Trophoblast cell (in vitro differentiated cells and primary cell): ENCODE measurements around the gene PCNT.
A peak's percentile ranks its signal among the peaks of the same experiment; 100 is the strongest.

Experiments used
- DNase-seq, 2 donors: peaks; one replicate each; pipeline ENCODE4 v3.0.0-alpha.2; 2016
- H2AFZ ChIP-seq: 2 replicates; pipeline ENCODE4 v1.6.1; 2013; ENCODE audit warnings: low read length, moderate library complexity, mild to moderate bottlenecking; ENCODE audit not compliant: insufficient read depth, poor library complexity
- H2AK5ac ChIP-seq: 2 replicates; pipeline ENCODE4 v1.6.1; 2013; ENCODE audit warnings: mild to moderate bottlenecking, low read length
- H2BK120ac ChIP-seq: 2 replicates; pipeline ENCODE4 v1.6.1; 2013; ENCODE audit warnings: low read length, mild to moderate bottlenecking, moderate library complexity; ENCODE audit not compliant: insufficient read depth, poor library complexity
- H2BK12ac ChIP-seq: 2 replicates; pipeline ENCODE4 v1.6.1; 2013; ENCODE audit warnings: mild to moderate bottlenecking, low read length, moderate library complexity
- H2BK5ac ChIP-seq: 2 replicates; pipeline ENCODE4 v1.6.1; 2013; ENCODE audit warnings: low read length, low read depth, moderate library complexity, mild to moderate bottlenecking; ENCODE audit not compliant: poor library complexity
- H3K14ac ChIP-seq: 2 replicates; pipeline ENCODE4 v1.6.1; 2013; ENCODE audit warnings: mild to moderate bottlenecking, low read length
- H3K18ac ChIP-seq: 2 replicates; pipeline ENCODE4 v1.6.1; 2013; ENCODE audit warnings: mild to moderate bottlenecking, low read length
- H3K23ac ChIP-seq: 2 replicates; pipeline ENCODE4 v1.6.1; 2013; ENCODE audit warnings: low read length
- H3K27ac ChIP-seq: 2 replicates; pipeline ENCODE4 v1.5.1; 2013; ENCODE audit warnings: low read depth, mild to moderate bottlenecking, inconsistent platforms, low read length, moderate library complexity
- H3K27me3 ChIP-seq: 2 replicates; pipeline ENCODE4 v1.6.1; 2013; ENCODE audit warnings: inconsistent platforms, mild to moderate bottlenecking, low read length, moderate library complexity; ENCODE audit not compliant: insufficient read depth
- H3K36me3 ChIP-seq, 2 experiments: 1 replicate in 1 of 2; 2 replicates in 1 of 2; pipeline ENCODE4 v1.6.1; 2013; ENCODE audit warnings: low read length in 2 of 2, mild to moderate bottlenecking in 2 of 2, moderate library complexity in 1 of 2; ENCODE audit not compliant: insufficient read depth in 2 of 2, control insufficient read depth in 1 of 2
- H3K4ac ChIP-seq: 2 replicates; pipeline ENCODE4 v1.6.1; 2013; ENCODE audit warnings: low read depth, mild to moderate bottlenecking, low read length, moderate library complexity
- H3K4me1 ChIP-seq, 2 experiments: 1 replicate in 1 of 2; 2 replicates in 1 of 2; pipeline ENCODE4 v1.6.1; 2013; ENCODE audit warnings: low read length in 2 of 2, mild to moderate bottlenecking in 2 of 2, moderate library complexity in 1 of 2; ENCODE audit not compliant: insufficient read depth in 2 of 2, control insufficient read depth in 1 of 2
- H3K4me2 ChIP-seq: 2 replicates; pipeline ENCODE4 v1.6.1; 2013; ENCODE audit warnings: inconsistent platforms, mild to moderate bottlenecking, low read length, moderate library complexity
- H3K4me3 ChIP-seq: 2 replicates; pipeline ENCODE4 v1.5.1; 2013; ENCODE audit warnings: mild to moderate bottlenecking, low read depth, low read length, inconsistent platforms
- H3K79me1 ChIP-seq: one replicate; pipeline ENCODE4 v1.6.1; 2013; ENCODE audit warnings: low read length
- H3K79me2 ChIP-seq: 2 replicates; pipeline ENCODE4 v1.6.1; 2013; ENCODE audit warnings: low read length, mild to moderate bottlenecking; ENCODE audit not compliant: control insufficient read depth, insufficient read depth, poor library complexity
- H3K9ac ChIP-seq: 2 replicates; pipeline ENCODE4 v1.6.1; 2013; ENCODE audit warnings: mild to moderate bottlenecking, low read length
- H3K9me3 ChIP-seq: 2 replicates; pipeline ENCODE4 v1.6.1; 2013; ENCODE audit warnings: low read depth, mild to moderate bottlenecking, control low read depth, inconsistent platforms, low read length; ENCODE audit not compliant: insufficient read depth
- H4K12ac ChIP-seq: 2 replicates; pipeline ENCODE4 v1.6.1; 2013; ENCODE audit warnings: low read depth, mild to moderate bottlenecking, low read length, moderate library complexity
- H4K8ac ChIP-seq: 2 replicates; pipeline ENCODE4 v1.6.1; 2013; ENCODE audit warnings: low read depth, mild to moderate bottlenecking, low read length, moderate library complexity
- H4K91ac ChIP-seq: one replicate; pipeline ENCODE4 v1.6.1; 2013; ENCODE audit warnings: low read depth, mild to moderate bottlenecking, low read length, moderate library complexity
- WGBS: extraction: QIAGEN DNeasy Blood & Tissue Kit; methylation state at CpG from one replicate; pipeline ENCODE4 v1.1.7; 2013; ENCODE audit warnings: missing lambda C conversion rate; ENCODE audit not compliant: insufficient read length, insufficient coverage; ENCODE audit errors: extremely low coverage; 5-methylcytosine and 5-hydroxymethylcytosine counted together

Gene PCNT

DNA sequence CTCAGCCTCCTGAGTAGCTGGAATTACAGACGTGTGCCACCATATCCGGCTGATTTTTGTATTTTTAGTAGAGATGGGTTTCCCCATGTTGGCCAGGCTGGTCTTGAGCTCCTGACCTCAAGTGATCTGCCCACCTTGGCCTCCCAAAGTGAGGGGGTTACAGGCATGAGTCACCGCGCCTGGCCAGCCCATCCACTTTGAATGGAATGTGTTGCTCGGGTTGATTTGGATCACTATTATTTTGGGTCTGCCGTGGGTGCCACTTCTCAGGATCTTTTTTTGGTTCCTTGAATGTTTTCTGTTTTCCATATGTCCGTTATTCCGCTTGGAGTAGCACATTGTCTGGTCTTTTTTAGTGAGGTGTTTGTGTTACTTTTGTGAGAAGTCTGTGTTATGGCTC lies 17.0 kb downstream of the PCNT start:
- no CpG with 5 or more reads among the region's 8 CpGs for WGBS
- DNase-seq = no peak
- no peak overlapping the region for H3K4ac ChIP-seq

DNA sequence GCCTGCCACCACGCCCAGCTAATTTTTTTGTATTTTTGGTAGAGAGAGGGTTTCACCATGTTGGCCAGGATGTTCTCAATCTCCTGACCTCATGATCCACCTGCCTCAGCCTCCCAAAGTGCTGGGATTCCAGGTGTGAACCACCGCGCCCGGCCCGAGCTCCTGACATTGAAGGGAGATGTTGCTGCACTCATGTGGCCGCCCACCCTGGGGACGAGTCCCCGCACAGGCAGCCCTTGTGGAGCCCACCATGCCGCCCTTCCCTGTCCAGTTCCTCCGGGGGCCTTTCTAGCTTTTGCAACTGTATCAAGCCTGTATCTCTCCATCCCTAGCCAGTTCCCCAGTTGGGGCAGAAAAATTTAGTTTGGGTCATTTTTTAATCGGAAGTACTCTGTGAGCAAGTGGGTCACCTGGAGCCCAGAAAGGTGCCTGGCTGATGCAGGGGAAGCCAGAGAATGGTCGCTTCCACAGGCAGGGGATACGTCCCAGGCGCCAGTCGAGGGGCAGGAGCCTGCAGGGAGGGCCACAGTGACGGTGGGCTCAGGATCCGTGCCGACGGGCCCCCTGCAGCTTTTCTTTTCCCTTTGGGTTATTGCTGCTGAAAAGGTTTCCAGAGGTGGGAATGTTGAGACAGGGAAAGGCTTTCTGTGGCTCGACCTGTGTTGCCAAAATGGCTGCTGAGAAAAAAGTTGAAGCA lies 20.4 kb downstream of the PCNT start:
- Histone ChIP-seq H3K4me2 (no peak overlapping the region), H3K79me1 (no peaks in the 10 kb centered on the region), H2AK5ac (no peak overlapping the region), H3K79me2 (no peaks in the 10 kb centered on the region), H3K4ac (peak overlapping the region; percentile 51), H4K12ac (no peak overlapping the region), H3K4me1 (no peaks in the 10 kb centered on the region), H3K4me3 (no peak overlapping the region), H2BK5ac (no peak overlapping the region), H4K91ac (no peak overlapping the region), H4K8ac (no peak overlapping the region), H3K9ac (no peak overlapping the region), H3K14ac (no peak overlapping the region), H3K36me3 (peaks cover 35 to 41% of the 10 kb centered on the region in 2 experiments), H3K27me3 (no peaks in the 10 kb centered on the region), H3K23ac (no peak overlapping the region), H2BK120ac (no peak overlapping the region), H3K27ac (no peak overlapping the region), H2AFZ (no peak overlapping the region), H2BK12ac (no peak overlapping the region), H3K9me3 (peaks cover 1% of the 10 kb centered on the region), H3K18ac (peak overlapping the region; percentile 51)
- DNase-seq = no peak
- WGBS = no CpG with 5 or more reads among the region's 20 CpGs

More for the DNA sequence above, 17.0 kb downstream of the PCNT start:
- Histone ChIP-seq H3K36me3 (peaks cover 24 to 31% of the 10 kb centered on the region in 2 experiments), H3K9me3 (no peaks in the 10 kb centered on the region), H2AFZ (no peak overlapping the region), H2BK5ac (no peak overlapping the region), H3K4me2 (no peak overlapping the region), H2BK120ac (no peak overlapping the region), H4K8ac (no peak overlapping the region), H3K18ac (no peak overlapping the region), H3K79me2 (no peaks in the 10 kb centered on the region), H3K4me3 (no peak overlapping the region), H3K79me1 (no peaks in the 10 kb centered on the region), H3K27me3 (no peaks in the 10 kb centered on the region), H4K91ac (no peak overlapping the region), H3K23ac (no peak overlapping the region), H3K27ac (no peak overlapping the region), H2BK12ac (no peak overlapping the region), H3K14ac (no peak overlapping the region), H3K4me1 (no peaks in the 10 kb centered on the region), H2AK5ac (no peak overlapping the region), H3K9ac (no peak overlapping the region), H4K12ac (no peak overlapping the region)

DNA sequence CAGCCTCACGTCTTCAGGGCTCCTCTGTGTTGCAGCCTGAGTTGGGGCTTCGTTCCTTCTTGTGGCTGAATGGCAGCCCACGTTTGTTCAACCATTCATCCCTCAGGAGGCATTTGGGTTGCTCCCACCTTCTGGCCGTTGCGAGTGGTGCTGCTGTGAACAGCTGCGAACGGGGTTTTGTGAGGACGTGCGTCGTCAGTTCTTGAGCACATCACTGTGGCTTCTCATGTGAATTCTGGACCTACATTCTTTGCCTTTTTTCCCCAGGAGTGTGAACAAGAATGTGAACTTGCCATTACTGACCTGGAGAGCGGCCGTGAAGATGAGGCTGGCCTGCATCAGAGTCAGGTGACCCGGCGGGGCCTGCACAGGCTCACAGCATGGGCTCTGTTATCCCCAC lies 21.9 kb downstream of the PCNT start:
- Histone ChIP-seq H3K27ac (no peak overlapping the region), H3K9me3 (peaks cover 1% of the 10 kb centered on the region), H2BK120ac (no peak overlapping the region), H3K18ac (peak overlapping the region; percentile 61), H4K12ac (no peak overlapping the region), H4K91ac (no peak overlapping the region), H3K14ac (no peak overlapping the region), H2AFZ (no peak overlapping the region), H3K4me3 (no peak overlapping the region), H2BK12ac (no peak overlapping the region), H3K79me2 (no peaks in the 10 kb centered on the region), H3K4me1 (no peaks in the 10 kb centered on the region), H3K36me3 (peaks cover 41 to 44% of the 10 kb centered on the region in 2 experiments), H3K4me2 (no peak overlapping the region), H3K23ac (no peak overlapping the region), H2AK5ac (no peak overlapping the region), H3K4ac (no peak overlapping the region), H3K27me3 (no peaks in the 10 kb centered on the region), H4K8ac (no peak overlapping the region), H2BK5ac (no peak overlapping the region), H3K9ac (no peak overlapping the region), H3K79me1 (no peaks in the 10 kb centered on the region)
- no CpG with 5 or more reads among the region's 14 CpGs for WGBS
- no peak for DNase-seq

DNA sequence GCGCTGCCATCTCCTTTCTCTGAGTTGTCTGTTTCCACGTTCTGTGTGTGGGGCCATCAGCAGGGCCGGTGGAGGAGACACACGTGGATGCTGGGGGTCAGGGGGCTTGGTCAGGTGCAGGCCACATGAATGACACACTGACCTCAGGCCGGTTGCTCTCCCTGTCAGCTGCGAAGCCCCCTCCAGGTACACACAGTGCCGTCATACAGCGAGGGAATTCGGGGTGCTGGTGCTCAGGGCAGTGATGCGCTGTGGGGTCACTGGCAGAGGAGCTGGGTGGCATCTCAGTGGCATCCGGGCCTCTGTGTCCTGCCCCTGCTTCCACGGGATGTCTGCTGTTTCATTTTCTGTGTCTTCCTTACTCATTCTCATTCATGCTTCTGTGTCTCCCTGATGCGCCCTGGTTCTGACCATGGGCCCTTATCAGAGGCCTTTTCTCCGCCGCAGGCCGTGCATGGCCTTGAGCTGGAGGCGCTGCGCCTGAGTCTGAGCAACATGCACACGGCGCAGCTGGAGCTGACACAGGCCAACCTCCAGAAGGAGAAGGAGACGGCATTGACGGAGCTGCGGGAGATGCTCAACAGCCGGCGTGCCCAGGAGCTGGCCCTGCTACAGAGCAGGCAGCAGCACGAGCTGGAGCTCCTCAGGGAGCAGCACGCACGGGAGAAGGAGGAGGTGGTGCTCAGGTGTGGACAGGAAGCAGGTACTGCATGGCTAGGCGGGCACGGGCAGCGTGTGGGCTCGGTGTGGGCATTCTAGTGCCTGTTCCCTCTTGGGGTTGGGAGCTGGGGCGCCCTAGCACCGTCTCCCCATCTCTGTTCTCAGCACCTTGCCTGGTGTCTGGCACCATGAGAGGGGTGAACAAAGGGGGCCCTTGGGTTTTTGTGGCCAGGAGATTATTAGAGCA lies 22.6 kb downstream of the PCNT start:
- Histone ChIP-seq H3K27ac (no peak overlapping the region), H2AK5ac (no peak overlapping the region), H3K79me2 (no peaks in the 10 kb centered on the region), H3K79me1 (no peaks in the 10 kb centered on the region), H4K12ac (no peak overlapping the region), H2BK12ac (no peak overlapping the region), H4K91ac (no peak overlapping the region), H4K8ac (no peak overlapping the region), H3K27me3 (no peaks in the 10 kb centered on the region), H3K36me3 (peaks cover 46 to 50% of the 10 kb centered on the region in 2 experiments), H3K4me2 (no peak overlapping the region), H2BK120ac (no peak overlapping the region), H3K18ac (no peak overlapping the region), H2BK5ac (no peak overlapping the region), H3K23ac (no peak overlapping the region), H2AFZ (no peak overlapping the region), H3K9ac (no peak overlapping the region), H3K9me3 (peaks cover 1% of the 10 kb centered on the region), H3K4me3 (no peak overlapping the region), H3K4ac (no peak overlapping the region), H3K14ac (no peak overlapping the region), H3K4me1 (peaks cover 0 to under 1% of the 10 kb centered on the region in 2 experiments)
- WGBS = no CpG with 5 or more reads among the region's 34 CpGs
- DNase-seq = no peak
